ENCODE measurements around the gene ALG9.

Gene ALG9

GRCh38 chr11:111906680-111907079 is 35.3 kb upstream of the ALG9 start:
- no peak overlapping the region for H3K4me3 ChIP-seq (replicated peaks; ENCODE audit: insufficient read depth, low read length)
- H3K27me3 ChIP-seq (ENCODE audit: insufficient read depth, poor library complexity, severe bottlenecking): peaks cover 4% of the 10 kb centered on the region
- H3K27ac ChIP-seq (replicated peaks): no peak overlapping the region
- TF ChIP-seq SPI1 (IDR thresholded peaks at IDR 0.05; ENCODE audit: borderline replicate concordance, low read depth) (no peak), GABPA (IDR thresholded peaks at IDR 0.05; ENCODE audit: low read depth) (no peak), POLR2AphosphoS5 (IDR thresholded peaks at IDR 0.05; ENCODE audit: low read depth) (no peak), CTCF (IDR thresholded peaks at IDR 0.05; ENCODE audit: insufficient read depth, low read length) (no peak)
- TF ChIP-seq, protein P1, sequence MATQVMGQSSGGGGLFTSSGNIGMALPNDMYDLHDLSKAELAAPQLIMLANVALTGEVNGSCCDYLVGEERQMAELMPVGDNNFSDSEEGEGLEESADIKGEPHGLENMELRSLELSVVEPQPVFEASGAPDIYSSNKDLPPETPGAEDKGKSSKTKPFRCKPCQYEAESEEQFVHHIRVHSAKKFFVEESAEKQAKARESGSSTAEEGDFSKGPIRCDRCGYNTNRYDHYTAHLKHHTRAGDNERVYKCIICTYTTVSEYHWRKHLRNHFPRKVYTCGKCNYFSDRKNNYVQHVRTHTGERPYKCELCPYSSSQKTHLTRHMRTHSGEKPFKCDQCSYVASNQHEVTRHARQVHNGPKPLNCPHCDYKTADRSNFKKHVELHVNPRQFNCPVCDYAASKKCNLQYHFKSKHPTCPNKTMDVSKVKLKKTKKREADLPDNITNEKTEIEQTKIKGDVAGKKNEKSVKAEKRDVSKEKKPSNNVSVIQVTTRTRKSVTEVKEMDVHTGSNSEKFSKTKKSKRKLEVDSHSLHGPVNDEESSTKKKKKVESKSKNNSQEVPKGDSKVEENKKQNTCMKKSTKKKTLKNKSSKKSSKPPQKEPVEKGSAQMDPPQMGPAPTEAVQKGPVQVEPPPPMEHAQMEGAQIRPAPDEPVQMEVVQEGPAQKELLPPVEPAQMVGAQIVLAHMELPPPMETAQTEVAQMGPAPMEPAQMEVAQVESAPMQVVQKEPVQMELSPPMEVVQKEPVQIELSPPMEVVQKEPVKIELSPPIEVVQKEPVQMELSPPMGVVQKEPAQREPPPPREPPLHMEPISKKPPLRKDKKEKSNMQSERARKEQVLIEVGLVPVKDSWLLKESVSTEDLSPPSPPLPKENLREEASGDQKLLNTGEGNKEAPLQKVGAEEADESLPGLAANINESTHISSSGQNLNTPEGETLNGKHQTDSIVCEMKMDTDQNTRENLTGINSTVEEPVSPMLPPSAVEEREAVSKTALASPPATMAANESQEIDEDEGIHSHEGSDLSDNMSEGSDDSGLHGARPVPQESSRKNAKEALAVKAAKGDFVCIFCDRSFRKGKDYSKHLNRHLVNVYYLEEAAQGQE (IDR thresholded peaks at IDR 0.05; ENCODE audit: insufficient replicate concordance, low read depth): no peak
- no peak for DNase-seq (ENCODE audit: low read depth in 1 of 2, low spot score in 1 of 2)

GRCh38 chr11:111905411-111905810 is 34.0 kb upstream of the ALG9 start:
- Histone ChIP-seq H3K4me3 (replicated peaks; ENCODE audit: insufficient read depth, low read length) (no peak overlapping the region), H3K27ac (replicated peaks) (no peak overlapping the region), H3K27me3 (ENCODE audit: insufficient read depth, poor library complexity, severe bottlenecking) (no peaks in the 10 kb centered on the region)
- peak in 1 of 2 experiments; percentile 10 for DNase-seq (ENCODE audit: low read depth in 1 of 2, low spot score in 1 of 2)
- TF ChIP-seq CTCF (IDR thresholded peaks at IDR 0.05; ENCODE audit: insufficient read depth, low read length): no peak
- TF ChIP-seq SPI1 (IDR thresholded peaks at IDR 0.05; ENCODE audit: borderline replicate concordance, low read depth): 0 out of 2 replicates have a peak, but pooled peaks have one; percentile 11

GRCh38 chr11:111886844-111887243 is 15.5 kb upstream of the ALG9 start:
- DNase-seq (ENCODE audit: low read depth in 1 of 2, low spot score in 1 of 2): no peak
- no peak overlapping the region for H3K4me3 ChIP-seq (replicated peaks; ENCODE audit: insufficient read depth, low read length)
- no peak overlapping the region for H3K27ac ChIP-seq (replicated peaks)
- no peaks in the 10 kb centered on the region for H3K27me3 ChIP-seq (ENCODE audit: insufficient read depth, poor library complexity, severe bottlenecking)
- TF ChIP-seq, protein P1 (IDR thresholded peaks at IDR 0.05; ENCODE audit: insufficient replicate concordance, low read depth): no peak
- TF ChIP-seq CTCF (IDR thresholded peaks at IDR 0.05; ENCODE audit: insufficient read depth, low read length) (no peak), POLR2AphosphoS5 (IDR thresholded peaks at IDR 0.05; ENCODE audit: low read depth) (no peak), SPI1 (IDR thresholded peaks at IDR 0.05; ENCODE audit: borderline replicate concordance, low read depth) (no peak), GABPA (IDR thresholded peaks at IDR 0.05; ENCODE audit: low read depth) (no peak)

DNA sequence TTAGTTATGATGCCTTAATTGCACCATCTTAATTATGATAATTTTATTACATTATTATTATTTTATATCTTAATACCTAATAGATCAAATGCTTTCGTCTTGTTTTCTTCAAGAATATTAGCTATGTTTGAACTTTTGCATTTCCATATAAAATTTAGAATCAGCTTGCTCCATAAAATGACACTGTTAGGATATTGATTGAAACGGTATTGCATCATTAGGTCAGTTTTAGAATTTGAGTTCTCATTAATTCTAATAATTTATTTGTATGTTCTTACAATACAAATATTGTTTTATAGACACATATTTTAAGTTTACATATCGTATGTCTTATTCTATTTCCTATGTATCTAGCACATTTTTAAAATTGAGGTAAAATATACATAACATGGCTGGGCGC is 14.7 kb upstream of the ALG9 start:
- Histone ChIP-seq H3K27me3 (ENCODE audit: insufficient read depth, poor library complexity, severe bottlenecking) (no peaks in the 10 kb centered on the region), H3K27ac (replicated peaks) (no peak overlapping the region)

More for the DNA sequence above, 14.7 kb upstream of the ALG9 start:
- H3K4me3 ChIP-seq (replicated peaks; ENCODE audit: insufficient read depth, low read length): no peak overlapping the region
- TF ChIP-seq SPI1 (IDR thresholded peaks at IDR 0.05; ENCODE audit: borderline replicate concordance, low read depth) (no peak), GABPA (IDR thresholded peaks at IDR 0.05; ENCODE audit: low read depth) (no peak), CTCF (IDR thresholded peaks at IDR 0.05; ENCODE audit: insufficient read depth, low read length) (no peak)
- TF ChIP-seq, protein P1 (IDR thresholded peaks at IDR 0.05; ENCODE audit: insufficient replicate concordance, low read depth): no peak
- DNase-seq (ENCODE audit: low read depth in 1 of 2, low spot score in 1 of 2): no peak

Measured in HL-60 (cell line).